Chondrocyte (in vitro differentiated cells): ENCODE measurements around the gene FER. TPM values are rescaled to one million over a fixed set of nuclear protein-coding genes. Genes with fewer than 3 reads are reported as not detected.
"Not testable (repeated sequence)": the region's sequence is repeated elsewhere in the genome, so short reads cannot be mapped to it uniquely, and the experiment has no call there.

Source experiments
- DNase-seq: peaks from one replicate; pipeline ENCODE4 v3.0.0; 2021; ENCODE audit warnings: mixed read lengths, low spot score
- H3K27ac Mint-ChIP-seq: one replicate; pipeline ENCODE4 v1.8.0; 2021; ENCODE audit warnings: mild to moderate bottlenecking, moderate library complexity, mixed read lengths; ENCODE audit not compliant: unreplicated experiment
- H3K27me3 Mint-ChIP-seq: 2 replicates; pipeline ENCODE4 v1.8.0; 2021; ENCODE audit warnings: low read depth, mixed read lengths
- H3K36me3 Mint-ChIP-seq: 2 replicates; pipeline ENCODE4 v1.8.0; 2021; ENCODE audit warnings: low read depth, mixed read lengths
- H3K4me1 Mint-ChIP-seq: 2 replicates; pipeline ENCODE4 v1.8.0; 2021; ENCODE audit warnings: low read depth, mild to moderate bottlenecking, mixed read lengths
- H3K4me3 Mint-ChIP-seq: one replicate; pipeline ENCODE4 v1.8.0; 2021; ENCODE audit warnings: mild to moderate bottlenecking, moderate library complexity, mixed read lengths; ENCODE audit not compliant: unreplicated experiment
- H3K9me3 Mint-ChIP-seq: 2 replicates; pipeline ENCODE4 v1.8.0; 2021; ENCODE audit warnings: low read depth, mixed read lengths
- total RNA-seq: library from RNA; stranded (reverse); gene quantifications from 3 replicates; pipeline ENCODE4 v1.2.1, GENCODE V29; 2021
- TF ChIP-seq, protein P1 (sequence below): fragments of 200-600 bp; sonication (generic); IDR thresholded peaks from 2 replicates; pipeline ENCODE4 v1.5.0; 2021; ENCODE audit warnings: antibody characterized with exemption, mild to moderate bottlenecking, moderate library complexity

Gene FER
- total RNA-seq, 1 donor from 2014 or later = 23.5 TPM

DNA sequence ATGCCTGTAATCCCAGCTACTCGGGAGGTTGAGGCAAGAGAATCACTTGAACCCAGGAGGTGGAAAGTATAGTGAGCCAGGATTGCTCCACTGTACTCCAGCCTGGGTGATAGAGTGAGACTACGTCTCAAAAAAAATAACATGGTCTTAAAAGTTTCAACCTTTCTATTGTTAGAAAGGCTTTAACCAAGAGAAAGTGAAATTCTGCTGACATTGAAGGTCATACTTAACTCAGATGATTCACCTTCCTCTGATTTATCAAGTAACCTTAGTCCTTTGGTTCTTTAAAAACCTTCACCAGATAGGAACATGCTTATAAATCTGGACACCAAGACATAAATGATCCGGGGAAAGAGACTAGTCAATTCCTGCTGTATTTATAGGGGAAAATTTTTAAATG, 73.3 kb downstream of the FER start:
- no peak overlapping the region for H3K27ac Mint-ChIP-seq
- H3K27me3 Mint-ChIP-seq = no peaks in the 10 kb centered on the region

DNA sequence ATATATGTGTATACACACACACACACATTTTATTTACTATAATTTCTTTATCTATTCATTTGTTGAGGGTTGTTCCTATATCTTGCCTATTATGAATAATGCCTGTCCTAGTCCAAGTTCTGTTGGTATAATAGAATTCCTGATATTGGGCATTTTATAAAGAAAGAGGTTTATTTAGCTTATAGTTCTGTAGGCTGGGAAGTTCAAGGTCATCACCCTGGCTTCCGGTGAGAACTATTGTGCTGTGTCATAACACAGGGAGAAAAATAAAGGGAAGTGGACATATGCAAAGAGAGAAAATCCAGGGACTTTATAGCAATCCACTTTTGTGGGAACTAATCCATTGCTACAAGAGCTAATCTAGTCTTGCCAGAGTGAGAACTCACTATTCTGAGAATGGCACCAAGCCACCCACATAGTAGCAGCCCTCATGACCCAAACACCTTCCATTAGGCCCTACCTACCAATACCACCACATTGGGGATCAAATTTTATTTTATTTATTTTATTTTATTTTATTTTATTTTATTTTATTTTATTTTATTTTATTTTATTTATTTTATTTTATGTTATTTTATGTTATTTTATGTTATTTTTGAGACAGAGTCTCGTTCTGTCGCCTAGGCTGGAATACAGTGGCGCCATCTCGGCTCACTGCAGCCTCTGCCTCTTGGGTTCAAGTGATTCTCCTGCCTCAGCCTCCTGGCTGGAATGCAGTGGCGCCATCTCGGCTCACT, 74.7 kb downstream of the FER start:
- Mint-ChIP-seq H3K9me3 (peaks cover 6% of the 10 kb centered on the region), H3K4me3 (no peak overlapping the region), H3K36me3 (peaks cover 3% of the 10 kb centered on the region), H3K27me3 (no peaks in the 10 kb centered on the region), H3K27ac (no peak overlapping the region), H3K4me1 (peaks cover 15% of the 10 kb centered on the region)
- TF ChIP-seq, protein P1, sequence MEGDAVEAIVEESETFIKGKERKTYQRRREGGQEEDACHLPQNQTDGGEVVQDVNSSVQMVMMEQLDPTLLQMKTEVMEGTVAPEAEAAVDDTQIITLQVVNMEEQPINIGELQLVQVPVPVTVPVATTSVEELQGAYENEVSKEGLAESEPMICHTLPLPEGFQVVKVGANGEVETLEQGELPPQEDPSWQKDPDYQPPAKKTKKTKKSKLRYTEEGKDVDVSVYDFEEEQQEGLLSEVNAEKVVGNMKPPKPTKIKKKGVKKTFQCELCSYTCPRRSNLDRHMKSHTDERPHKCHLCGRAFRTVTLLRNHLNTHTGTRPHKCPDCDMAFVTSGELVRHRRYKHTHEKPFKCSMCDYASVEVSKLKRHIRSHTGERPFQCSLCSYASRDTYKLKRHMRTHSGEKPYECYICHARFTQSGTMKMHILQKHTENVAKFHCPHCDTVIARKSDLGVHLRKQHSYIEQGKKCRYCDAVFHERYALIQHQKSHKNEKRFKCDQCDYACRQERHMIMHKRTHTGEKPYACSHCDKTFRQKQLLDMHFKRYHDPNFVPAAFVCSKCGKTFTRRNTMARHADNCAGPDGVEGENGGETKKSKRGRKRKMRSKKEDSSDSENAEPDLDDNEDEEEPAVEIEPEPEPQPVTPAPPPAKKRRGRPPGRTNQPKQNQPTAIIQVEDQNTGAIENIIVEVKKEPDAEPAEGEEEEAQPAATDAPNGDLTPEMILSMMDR = no peak
- DNase-seq = no peak

More for the DNA sequence above, 73.3 kb downstream of the FER start:
- H3K9me3 Mint-ChIP-seq = peaks cover 6% of the 10 kb centered on the region
- H3K4me1 Mint-ChIP-seq = peaks cover 15% of the 10 kb centered on the region
- peaks cover 3% of the 10 kb centered on the region for H3K36me3 Mint-ChIP-seq
- no peak overlapping the region for H3K4me3 Mint-ChIP-seq
- TF ChIP-seq, protein P1 = no peak
- no peak for DNase-seq

DNA sequence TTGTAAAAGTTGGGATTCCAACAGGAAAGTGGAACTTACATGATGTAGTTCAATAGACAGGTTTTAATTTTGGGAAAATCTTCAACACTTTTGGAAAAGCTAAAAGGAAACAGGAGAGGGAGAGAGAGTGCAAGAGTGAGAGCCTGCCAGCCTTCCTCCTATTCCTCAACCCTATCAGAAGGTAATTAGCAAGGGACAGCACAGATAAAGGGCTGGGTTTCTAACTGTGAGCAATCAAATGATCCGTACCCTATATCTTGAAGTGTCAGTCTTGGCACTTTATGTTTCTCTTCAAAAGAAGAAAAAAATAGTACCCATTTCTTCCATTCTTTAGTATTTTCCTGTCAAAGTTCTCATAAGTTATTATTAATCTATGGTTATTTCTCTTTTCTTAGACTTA, 79.4 kb downstream of the FER start:
- peaks cover 5% of the 10 kb centered on the region for H3K36me3 Mint-ChIP-seq
- no peak overlapping the region for H3K4me3 Mint-ChIP-seq
- no peaks in the 10 kb centered on the region for H3K27me3 Mint-ChIP-seq
- DNase-seq = no peak
- H3K27ac Mint-ChIP-seq = no peak overlapping the region
- peaks cover 6% of the 10 kb centered on the region for H3K4me1 Mint-ChIP-seq
- TF ChIP-seq, protein P1 = no peak
- H3K9me3 Mint-ChIP-seq = peaks cover 7% of the 10 kb centered on the region

DNA sequence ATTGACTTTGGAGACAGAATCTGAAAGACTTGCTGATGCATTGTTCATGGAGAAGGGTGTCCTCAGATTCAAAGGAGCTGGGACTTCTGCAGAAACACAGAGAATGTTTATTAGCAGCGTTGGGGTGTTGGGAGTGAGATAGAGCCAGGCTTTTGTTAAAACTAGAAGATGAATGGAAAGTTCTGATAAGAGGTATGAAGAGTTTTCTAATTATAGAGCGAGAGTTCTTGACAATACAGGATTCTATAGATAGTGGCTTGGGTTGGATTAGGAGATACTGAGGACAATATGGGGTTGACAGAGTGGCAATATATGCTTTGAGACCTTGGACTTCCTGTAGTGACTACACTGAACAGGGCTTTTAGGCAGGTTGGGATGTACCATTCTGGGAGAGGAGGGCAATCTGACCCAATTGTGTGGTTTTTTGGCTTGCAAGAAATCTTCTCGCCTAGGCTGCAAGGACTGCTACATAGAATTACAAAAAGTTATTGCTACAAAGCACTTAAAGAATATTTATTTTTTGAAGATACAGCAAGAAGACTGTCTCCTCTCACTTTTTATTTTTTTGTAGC, 83.1 kb downstream of the FER start:
- no peak overlapping the region for H3K4me3 Mint-ChIP-seq
- peaks cover 6% of the 10 kb centered on the region for H3K4me1 Mint-ChIP-seq
- H3K9me3 Mint-ChIP-seq = peaks cover 5% of the 10 kb centered on the region
- H3K36me3 Mint-ChIP-seq = peaks cover 5% of the 10 kb centered on the region
- TF ChIP-seq, protein P1 = no peak
- no peak for DNase-seq
- H3K27me3 Mint-ChIP-seq = no peaks in the 10 kb centered on the region
- no peak overlapping the region for H3K27ac Mint-ChIP-seq

DNA sequence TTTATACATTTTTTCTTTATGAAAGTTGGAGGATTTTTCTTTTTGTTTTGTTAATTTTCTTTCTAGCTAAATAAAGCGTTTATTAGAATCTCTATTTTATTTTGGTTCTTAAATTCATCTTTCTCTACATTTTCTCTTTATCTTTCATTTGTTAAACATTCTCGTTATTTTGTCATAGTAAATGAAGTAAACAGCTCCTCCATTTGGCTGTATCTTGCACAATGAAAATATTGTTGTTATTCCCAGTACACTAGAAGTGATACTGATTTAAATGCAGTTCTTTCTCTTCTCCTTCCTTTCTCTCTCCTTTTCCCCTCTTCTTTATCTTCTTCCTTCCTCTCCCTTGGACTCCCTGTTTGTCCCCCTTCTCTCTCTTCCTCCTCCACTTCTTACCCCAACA, 88.8 kb downstream of the FER start:
- DNase-seq = no peak
- peaks cover 4% of the 10 kb centered on the region for H3K9me3 Mint-ChIP-seq
- TF ChIP-seq, protein P1 = no peak
- H3K36me3 Mint-ChIP-seq = peaks cover 13% of the 10 kb centered on the region
- no peaks in the 10 kb centered on the region for H3K4me1 Mint-ChIP-seq
- H3K4me3 Mint-ChIP-seq = no peak overlapping the region
- no peaks in the 10 kb centered on the region for H3K27me3 Mint-ChIP-seq
- H3K27ac Mint-ChIP-seq = no peak overlapping the region

DNA sequence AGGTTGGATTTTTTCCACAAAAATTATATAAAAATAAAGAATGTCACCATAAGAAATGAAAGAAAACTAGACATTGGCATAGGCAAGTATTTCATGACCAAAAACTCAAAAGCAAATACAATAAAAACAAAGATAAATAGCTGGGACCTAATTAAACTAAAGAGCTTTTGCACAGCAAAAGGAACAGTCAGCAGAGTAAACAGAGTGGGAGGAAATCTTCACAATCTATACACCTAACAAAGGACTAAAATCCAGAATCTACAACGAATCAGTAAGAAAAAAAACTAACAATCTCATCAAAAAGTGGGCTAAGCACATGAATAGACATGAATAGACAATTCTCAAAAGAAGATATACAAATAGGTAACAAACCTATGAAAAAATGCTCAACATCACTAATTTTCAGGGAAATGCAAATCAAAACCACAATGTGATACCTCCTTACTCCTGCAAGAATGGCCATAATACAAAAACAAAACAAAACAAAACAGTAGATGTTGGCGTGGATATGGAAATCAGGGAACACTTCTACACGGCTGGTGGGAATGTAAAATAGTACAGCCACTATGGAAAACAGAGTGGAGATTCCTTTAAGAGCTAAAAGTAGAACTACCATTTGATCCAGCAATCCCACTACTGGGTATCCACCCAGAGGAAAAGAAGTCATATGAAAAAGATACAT, 94.7 kb downstream of the FER start:
- H3K9me3 Mint-ChIP-seq, H3K27ac Mint-ChIP-seq, H3K36me3 Mint-ChIP-seq, H3K4me1 Mint-ChIP-seq, H3K27me3 Mint-ChIP-seq, H3K4me3 Mint-ChIP-seq, DNase-seq: not testable (repeated sequence)

DNA sequence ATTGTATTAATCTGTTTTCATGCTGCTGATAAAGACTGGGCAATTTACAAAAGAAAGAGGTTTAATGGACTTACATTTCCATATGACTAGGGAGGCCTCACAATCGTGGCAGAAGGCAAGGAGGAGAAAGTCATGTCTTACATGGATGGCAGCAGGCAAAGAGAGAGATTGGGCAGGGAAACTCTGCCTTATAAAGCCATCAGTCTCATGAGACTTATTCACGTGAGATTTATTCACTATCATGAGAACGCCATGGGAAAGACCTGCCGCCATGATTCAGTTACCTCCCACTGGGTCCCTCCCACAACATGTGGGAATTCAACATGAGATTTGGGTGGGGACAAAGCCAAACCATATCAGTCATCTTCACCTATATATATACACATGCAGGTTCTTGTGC, 103.4 kb downstream of the FER start:
- not testable (repeated sequence) for H3K9me3 Mint-ChIP-seq, H3K36me3 Mint-ChIP-seq, H3K4me1 Mint-ChIP-seq, DNase-seq, H3K27me3 Mint-ChIP-seq, H3K4me3 Mint-ChIP-seq, H3K27ac Mint-ChIP-seq
